Measurements from ENCODE around the gene GPR39. TPM values are rescaled to one million over a fixed set of nuclear protein-coding genes. Genes with fewer than 3 reads are reported as not detected.
A peak's percentile ranks its signal among the peaks of the same experiment; 100 is the strongest.

Gene GPR39
- polyA plus RNA-seq, 1 donor from 2014 or later: not detected

- Mint-ChIP-seq H3K27me3 (peaks cover 17% of the 10 kb centered on the region), H3K4me1 (no peaks in the 10 kb centered on the region), H3K36me3 (no peaks in the 10 kb centered on the region), H3K4me3 (no peak overlapping the region), H3K27ac (no peak overlapping the region), H3K9me3 (peaks cover 4 to 14% (median 5%) of the 10 kb centered on the region in 3 donors)
These were observed 4.5 kb downstream of the GPR39 start for GRCh38 chr2:132420816-132421805.

- Mint-ChIP-seq H3K36me3 (no peaks in the 10 kb centered on the region), H3K27ac (no peak overlapping the region), H3K27me3 (peaks cover 3% of the 10 kb centered on the region), H3K9me3 (peaks cover 4 to 13% (median 5%) of the 10 kb centered on the region in 3 donors), H3K4me1 (no peaks in the 10 kb centered on the region), H3K4me3 (no peak overlapping the region)
These were observed 6.1 kb downstream of the GPR39 start for GRCh38 chr2:132422736-132423135.

GRCh38 chr2:132424526-132425121 lies 8.0 kb downstream of the GPR39 start:
- H3K27me3 Mint-ChIP-seq: no peaks in the 10 kb centered on the region
- H3K9me3 Mint-ChIP-seq: peaks cover 3 to 9% (median 5%) of the 10 kb centered on the region in 3 donors
- H3K4me1 Mint-ChIP-seq: no peaks in the 10 kb centered on the region
- H3K4me3 Mint-ChIP-seq: no peak overlapping the region
- H3K36me3 Mint-ChIP-seq: no peaks in the 10 kb centered on the region
- H3K27ac Mint-ChIP-seq: no peak overlapping the region

- H3K9me3 Mint-ChIP-seq: peaks cover 3 to 9% (median 6%) of the 10 kb centered on the region in 3 donors
- no peaks in the 10 kb centered on the region for H3K36me3 Mint-ChIP-seq
- H3K4me1 Mint-ChIP-seq: no peaks in the 10 kb centered on the region
- H3K27ac Mint-ChIP-seq: no peak overlapping the region
- no peaks in the 10 kb centered on the region for H3K27me3 Mint-ChIP-seq
- H3K4me3 Mint-ChIP-seq: no peak overlapping the region
These were observed 9.4 kb downstream of the GPR39 start for GRCh38 chr2:132426033-132426432.

- no peaks in the 10 kb centered on the region for H3K4me1 Mint-ChIP-seq
- H3K4me3 Mint-ChIP-seq: no peak overlapping the region
- no peaks in the 10 kb centered on the region for H3K36me3 Mint-ChIP-seq
- no peaks in the 10 kb centered on the region for H3K27me3 Mint-ChIP-seq
- H3K27ac Mint-ChIP-seq: no peak overlapping the region
- peaks cover 5 to 9% (median 7%) of the 10 kb centered on the region in 3 donors for H3K9me3 Mint-ChIP-seq
These were observed 10.1 kb downstream of the GPR39 start for GRCh38 chr2:132426656-132427055.

- H3K4me3 Mint-ChIP-seq: no peak overlapping the region
- H3K9me3 Mint-ChIP-seq: peaks cover 2 to 7% (median 6%) of the 10 kb centered on the region in 3 donors
- no peaks in the 10 kb centered on the region for H3K36me3 Mint-ChIP-seq
- no peaks in the 10 kb centered on the region for H3K4me1 Mint-ChIP-seq
- no peaks in the 10 kb centered on the region for H3K27me3 Mint-ChIP-seq
- H3K27ac Mint-ChIP-seq: no peak overlapping the region
These were observed 12.7 kb downstream of the GPR39 start for GRCh38 chr2:132429351-132429750.

GRCh38 chr2:132429941-132430573 lies 13.5 kb downstream of the GPR39 start:
- Mint-ChIP-seq H3K4me1 (no peaks in the 10 kb centered on the region), H3K36me3 (no peaks in the 10 kb centered on the region), H3K27me3 (no peaks in the 10 kb centered on the region), H3K9me3 (peaks cover 2 to 6% (median 5%) of the 10 kb centered on the region in 3 donors), H3K27ac (no peak overlapping the region), H3K4me3 (no peak overlapping the region)

GRCh38 chr2:132430895-132431294 lies 14.3 kb downstream of the GPR39 start:
- no peak overlapping the region for H3K4me3 Mint-ChIP-seq
- H3K36me3 Mint-ChIP-seq: no peaks in the 10 kb centered on the region
- H3K9me3 Mint-ChIP-seq: peaks cover 2 to 6% (median 4%) of the 10 kb centered on the region in 3 donors
- H3K4me1 Mint-ChIP-seq: no peaks in the 10 kb centered on the region
- no peaks in the 10 kb centered on the region for H3K27me3 Mint-ChIP-seq
- H3K27ac Mint-ChIP-seq: no peak overlapping the region

- H3K9me3 Mint-ChIP-seq: peaks cover 0 to 1% (median 0%) of the 10 kb centered on the region in 3 donors
- no peaks in the 10 kb centered on the region for H3K27me3 Mint-ChIP-seq
- H3K4me1 Mint-ChIP-seq: no peaks in the 10 kb centered on the region
- H3K27ac Mint-ChIP-seq: no peak overlapping the region
- no peaks in the 10 kb centered on the region for H3K36me3 Mint-ChIP-seq
- peak overlapping the region in 1 of 4 donors; percentile 58 for H3K4me3 Mint-ChIP-seq
These were observed 21.5 kb downstream of the GPR39 start for GRCh38 chr2:132437852-132438669.

- peaks cover 0 to 1% (median 0%) of the 10 kb centered on the region in 3 donors for H3K9me3 Mint-ChIP-seq
- no peak overlapping the region for H3K4me3 Mint-ChIP-seq
- no peaks in the 10 kb centered on the region for H3K27me3 Mint-ChIP-seq
- no peak overlapping the region for H3K27ac Mint-ChIP-seq
- H3K4me1 Mint-ChIP-seq: no peaks in the 10 kb centered on the region
- H3K36me3 Mint-ChIP-seq: no peaks in the 10 kb centered on the region
These were observed 22.1 kb downstream of the GPR39 start for GRCh38 chr2:132438691-132439090.

GRCh38 chr2:132439703-132440398 lies 23.2 kb downstream of the GPR39 start:
- H3K27ac Mint-ChIP-seq: no peak overlapping the region
- H3K9me3 Mint-ChIP-seq: peaks cover 0 to 1% (median 0%) of the 10 kb centered on the region in 3 donors
- no peaks in the 10 kb centered on the region for H3K36me3 Mint-ChIP-seq
- H3K27me3 Mint-ChIP-seq: no peaks in the 10 kb centered on the region
- H3K4me1 Mint-ChIP-seq: no peaks in the 10 kb centered on the region
- H3K4me3 Mint-ChIP-seq: no peak overlapping the region

GRCh38 chr2:132441051-132441450 lies 24.4 kb downstream of the GPR39 start:
- no peaks in the 10 kb centered on the region for H3K4me1 Mint-ChIP-seq
- no peaks in the 10 kb centered on the region for H3K27me3 Mint-ChIP-seq
- H3K27ac Mint-ChIP-seq: no peak overlapping the region
- no peaks in the 10 kb centered on the region for H3K36me3 Mint-ChIP-seq
- no peak overlapping the region for H3K4me3 Mint-ChIP-seq
- peaks cover 0 to 1% (median 0%) of the 10 kb centered on the region in 3 donors for H3K9me3 Mint-ChIP-seq

GRCh38 chr2:132442278-132442677 lies 25.7 kb downstream of the GPR39 start:
- Mint-ChIP-seq H3K4me3 (no peak overlapping the region), H3K36me3 (no peaks in the 10 kb centered on the region), H3K4me1 (no peaks in the 10 kb centered on the region), H3K27ac (no peak overlapping the region), H3K27me3 (no peaks in the 10 kb centered on the region), H3K9me3 (peaks cover 0 to 1% (median 0%) of the 10 kb centered on the region in 3 donors)

GRCh38 chr2:132443106-132443505 lies 26.5 kb downstream of the GPR39 start:
- Mint-ChIP-seq H3K36me3 (no peaks in the 10 kb centered on the region), H3K4me3 (no peak overlapping the region), H3K9me3 (no peaks in the 10 kb centered on the region), H3K27ac (no peak overlapping the region), H3K27me3 (no peaks in the 10 kb centered on the region), H3K4me1 (no peaks in the 10 kb centered on the region)

All from IgD-negative memory B cell (primary cell).